22Rv1 (cell line): ENCODE data around the gene MLLT3.

ENCODE experiments used
- CTCF ChIP-seq: fragments of 450-650 bp; IDR thresholded peaks from 2 replicates; pipeline ENCODE4 v1.5.1; 2017; ENCODE audit warnings: mild to moderate bottlenecking
- ZFX ChIP-seq: fragments of 450-650 bp; IDR thresholded peaks from 2 replicates; pipeline ENCODE4 v1.6.1; 2017; ENCODE audit warnings: antibody characterized with exemption, borderline replicate concordance

- no peak for TF ChIP-seq ZFX
- TF ChIP-seq CTCF = no peak
Measured at GRCh38 chr9:20377790-20378189, 244.5 kb downstream of the MLLT3 start.
